KMS-11 (cell line): Measurements from ENCODE around the gene ALPK1.

Experiments
- H2AFZ ChIP-seq: fragments of 200-600 bp; sonication (generic); 2 replicates; pipeline ENCODE4 v1.6.1; 2016; ENCODE audit warnings: antibody characterized with exemption, mixed run types, low read depth
- H3K27ac ChIP-seq: fragments of 200-600 bp; sonication (generic); 2 replicates; pipeline ENCODE4 v1.6.1; 2016; ENCODE audit warnings: mild to moderate bottlenecking, mixed run types
- H3K27me3 ChIP-seq: fragments of 200-600 bp; sonication (generic); 2 replicates; pipeline ENCODE4 v1.6.1; 2017; ENCODE audit warnings: mild to moderate bottlenecking, low read depth, mixed run types, moderate library complexity; ENCODE audit not compliant: insufficient read depth
- H3K36me3 ChIP-seq: fragments of 200-600 bp; sonication (generic); 2 replicates; pipeline ENCODE4 v1.6.1; 2017; ENCODE audit warnings: mild to moderate bottlenecking, mixed run types; ENCODE audit not compliant: insufficient read depth
- H3K4me1 ChIP-seq: fragments of 200-600 bp; sonication (generic); 2 replicates; pipeline ENCODE4 v1.6.1; 2016; ENCODE audit warnings: mild to moderate bottlenecking, low read depth, mixed run types; ENCODE audit not compliant: poor library complexity, severe bottlenecking
- H3K4me2 ChIP-seq: fragments of 200-600 bp; sonication (generic); 2 replicates; pipeline ENCODE4 v1.7.0; 2016; ENCODE audit warnings: mild to moderate bottlenecking, mixed run types
- H3K4me3 ChIP-seq: fragments of 200-600 bp; sonication (generic); IDR thresholded peaks from 2 replicates; pipeline ENCODE4 v1.6.1; 2017; ENCODE audit warnings: low read depth, low read length, mixed read lengths; ENCODE audit not compliant: insufficient read depth
- H3K79me2 ChIP-seq: fragments of 200-600 bp; sonication (generic); 2 replicates; pipeline ENCODE4 v1.6.1; 2016; ENCODE audit warnings: low read depth, mixed run types; ENCODE audit not compliant: insufficient read depth
- H3K9ac ChIP-seq: fragments of 200-600 bp; sonication (generic); 2 replicates; pipeline ENCODE4 v1.6.1; 2016; ENCODE audit warnings: mild to moderate bottlenecking, mixed run types
- H4K20me1 ChIP-seq: fragments of 200-600 bp; sonication (generic); 2 replicates; pipeline ENCODE4 v1.6.1; 2016; ENCODE audit warnings: mild to moderate bottlenecking, mixed run types; ENCODE audit not compliant: insufficient read depth
- CTCF ChIP-seq: fragments of 200-600 bp; sonication (generic); conservative IDR thresholded peaks from 2 replicates; pipeline ENCODE4 v1.6.1; 2017; ENCODE audit warnings: low read depth, mild to moderate bottlenecking, antibody characterized with exemption, low read length, moderate library complexity, mixed read lengths

Gene ALPK1

GRCh38 chr4:112402098-112402497, 104.9 kb downstream of the ALPK1 start:
- Histone ChIP-seq H3K4me1 (no peaks in the 10 kb centered on the region), H3K79me2 (no peaks in the 10 kb centered on the region), H3K4me3 (no peak overlapping the region), H3K4me2 (no peak overlapping the region), H3K27ac (no peak overlapping the region), H3K9ac (no peak overlapping the region), H3K36me3 (no peaks in the 10 kb centered on the region), H4K20me1 (no peaks in the 10 kb centered on the region), H2AFZ (no peak overlapping the region), H3K27me3 (no peaks in the 10 kb centered on the region)
- no peak for TF ChIP-seq CTCF

GRCh38 chr4:112403101-112403945, 106.2 kb downstream of the ALPK1 start:
- Histone ChIP-seq H3K9ac (no peak overlapping the region), H3K27me3 (no peaks in the 10 kb centered on the region), H3K27ac (no peak overlapping the region), H3K79me2 (no peaks in the 10 kb centered on the region), H3K4me3 (no peak overlapping the region), H2AFZ (no peak overlapping the region), H3K4me2 (no peak overlapping the region), H4K20me1 (no peaks in the 10 kb centered on the region), H3K36me3 (no peaks in the 10 kb centered on the region), H3K4me1 (no peaks in the 10 kb centered on the region)
- no peak for TF ChIP-seq CTCF

GRCh38 chr4:112410364-112410763, 113.2 kb downstream of the ALPK1 start:
- no peak for TF ChIP-seq CTCF
- Histone ChIP-seq H2AFZ (no peak overlapping the region), H3K4me2 (no peak overlapping the region), H3K4me3 (no peak overlapping the region), H3K27me3 (no peaks in the 10 kb centered on the region), H3K36me3 (no peaks in the 10 kb centered on the region), H3K9ac (no peak overlapping the region), H3K79me2 (no peaks in the 10 kb centered on the region), H3K4me1 (no peaks in the 10 kb centered on the region), H3K27ac (no peak overlapping the region), H4K20me1 (no peaks in the 10 kb centered on the region)

DNA sequence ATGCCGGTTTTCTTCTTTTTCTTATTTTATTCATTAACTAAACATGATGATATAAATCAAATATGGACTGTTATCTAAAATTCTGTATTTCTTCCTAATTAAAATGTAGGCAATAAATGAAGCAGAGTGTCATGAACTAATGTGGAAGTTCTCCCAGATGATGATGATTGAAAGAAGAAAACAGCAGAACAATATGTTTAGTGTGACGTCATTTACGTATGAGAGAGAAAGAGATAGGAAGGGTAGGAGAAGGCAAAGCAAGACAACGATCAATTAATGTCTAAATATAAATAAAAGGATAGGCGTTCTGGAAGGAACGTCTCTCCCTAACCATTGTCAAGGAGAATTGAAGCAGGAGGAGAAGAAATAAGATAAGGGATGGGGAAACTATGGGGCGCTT, 113.6 kb downstream of the ALPK1 start:
- no peak overlapping the region for H3K27ac ChIP-seq
- H3K9ac ChIP-seq = no peak overlapping the region
- no peaks in the 10 kb centered on the region for H3K36me3 ChIP-seq
- H3K4me1 ChIP-seq = no peaks in the 10 kb centered on the region
- no peak overlapping the region for H3K4me2 ChIP-seq
- no peaks in the 10 kb centered on the region for H3K79me2 ChIP-seq
- no peak overlapping the region for H3K4me3 ChIP-seq
- H4K20me1 ChIP-seq = no peaks in the 10 kb centered on the region
- no peak overlapping the region for H2AFZ ChIP-seq
- no peaks in the 10 kb centered on the region for H3K27me3 ChIP-seq
- TF ChIP-seq CTCF = no peak
